Gastrocnemius medialis (tissue), 4 donors: Measurements from ENCODE around the gene CCDC85C. TPM values are rescaled to one million over a fixed set of nuclear protein-coding genes. Genes with fewer than 3 reads are reported as not detected.

ENCODE experiments used
- ATAC-seq, 2 donors: fragments of 150-250 bp; one replicate each; pipeline ENCODE4 v1.9.1; 2016
- DNase-seq, 2 donors: peaks; one replicate each; pipeline ENCODE4 v3.0.0-alpha.2; 2019
- H3K27ac ChIP-seq, 4 donors: fragments of 200-600 bp; sonication (generic); 1 replicate in 1 of 4; 2 replicates in 3 of 4; pipeline ENCODE4 v1.5.1; 2016 to 2018; ENCODE audit warnings: mild to moderate bottlenecking in 2 of 4, moderate library complexity in 1 of 4
- H3K27me3 ChIP-seq, 3 donors: fragments of 200-600 bp; sonication (generic) in 2 of 3; 1 replicate in 1 of 3; 2 replicates in 2 of 3; pipeline versions ENCODE4 v1.5.1 to v1.6.0; 2016 to 2019; ENCODE audit warnings: mild to moderate bottlenecking in 1 of 3, moderate library complexity in 1 of 3
- H3K36me3 ChIP-seq, 2 donors: fragments of 200-600 bp; sonication (generic) in 1 of 2; one replicate each; pipeline ENCODE4 v1.5.1; 2017 to 2018
- H3K4me1 ChIP-seq, 2 donors: fragments of 200-600 bp; sonication (generic) in 1 of 2; one replicate each; pipeline ENCODE4 v1.5.1; 2016 to 2017; ENCODE audit warnings: mild to moderate bottlenecking in 2 of 2
- H3K4me3 ChIP-seq, 4 donors: fragments of 200-600 bp; sonication (generic) in 3 of 4; 1 replicate in 1 of 4; 2 replicates in 3 of 4; pipeline ENCODE4 v1.5.1; 2016 to 2019; ENCODE audit warnings: mild to moderate bottlenecking in 2 of 4
- H3K9me3 ChIP-seq, 3 donors: fragments of 200-600 bp; sonication (generic) in 2 of 3; 1 replicate in 1 of 3; 2 replicates in 2 of 3; pipeline ENCODE4 v1.5.1; 2016 to 2019
- CTCF ChIP-seq, 5 experiments: fragments of 450-650 bp in 3 of 5; fragments of 200-600 bp in 2 of 5; sonication (generic) in 2 of 5; IDR thresholded peaks in 4 of 5; conservative IDR thresholded peaks in 1 of 5; 1 replicate in 4 of 5; 2 replicates in 1 of 5; pipeline ENCODE4 v1.5.1; 2016 to 2019; ENCODE audit warnings: antibody characterized with exemption in 5 of 5, mild to moderate bottlenecking in 3 of 5, moderate library complexity in 3 of 5
- POLR2A ChIP-seq, 2 donors: fragments of 450-650 bp; IDR thresholded peaks; one replicate each; pipeline ENCODE4 v1.6.1; 2017; ENCODE audit warnings: antibody characterized with exemption in 2 of 2, mild to moderate bottlenecking in 2 of 2, moderate library complexity in 2 of 2
- in situ Hi-C, 4 donors: fragments of 200-750 bp; cut with MboI; loops; one replicate each; pipeline versions ENCODE4 v1.15.0 to v1.8.0; 2017; ENCODE audit warnings: low sequenced_read_pairs in 4 of 4
- intact Hi-C: fragments of 100-400 bp; cut with DNase I; formaldehyde crosslinking; loops from one replicate; pipeline ENCODE4 v1.15.1; 2023; ENCODE audit warnings: low total_unique reads
- total RNA-seq, 4 donors: library from RNA; depleted of rRNA; stranded (reverse); fragments of >200 nt; gene quantifications; one replicate each; pipeline versions ENCODE4 v1.1.0 to v1.2.3, GENCODE V29; 2016

Gene CCDC85C
- total RNA-seq, 4 donors from 2014 or later = 7.9 to 32.8 (median 15.4) TPM

DNA sequence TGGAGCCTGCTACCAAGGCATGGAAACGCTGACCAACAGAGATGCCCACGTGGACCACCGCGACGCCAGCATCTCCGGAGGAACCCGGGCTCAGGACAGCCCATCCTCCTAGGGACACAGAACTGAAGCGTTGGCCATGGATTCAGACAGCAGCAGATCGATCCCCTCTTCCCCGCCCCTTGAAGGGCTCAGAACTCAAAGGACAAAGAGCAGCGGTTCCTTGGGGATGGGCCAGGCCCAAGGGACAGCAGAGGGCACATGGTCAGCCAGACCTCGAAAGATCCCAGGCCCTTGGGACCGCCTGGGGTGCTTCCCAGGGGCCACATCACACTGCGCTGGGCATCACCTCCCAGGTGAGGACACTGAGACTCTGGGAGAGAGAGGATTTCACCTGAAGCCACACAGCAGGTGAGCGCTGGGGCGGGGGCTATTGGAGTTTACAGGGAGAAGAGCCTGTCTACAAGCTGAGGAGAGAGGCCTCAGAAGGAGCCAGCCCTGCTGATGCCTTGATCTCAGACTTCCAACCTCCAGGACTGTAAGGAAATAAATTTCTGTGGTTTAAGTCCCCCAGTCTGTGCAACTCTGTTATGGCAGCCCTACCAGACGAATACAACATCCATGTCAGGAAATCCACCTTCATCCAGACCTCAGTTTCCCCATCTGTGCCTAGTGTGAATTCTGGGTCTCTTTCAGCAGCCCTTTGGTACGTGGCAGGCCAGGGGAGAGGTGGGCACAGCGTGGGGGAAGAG lies 73.4 kb downstream of the CCDC85C start:
- H3K27ac ChIP-seq = no peak overlapping the region
- in situ Hi-C loops = no loop called here
- H3K36me3 ChIP-seq = no peaks in the 10 kb centered on the region
- H3K9me3 ChIP-seq = no peaks in the 10 kb centered on the region
- intact Hi-C loops = no loop called here
- TF ChIP-seq POLR2A (IDR thresholded peaks at IDR 0.05) (no peak), CTCF (IDR thresholded peaks at IDR 0.05 in 4 of 5, conservative IDR thresholded peaks at IDR 0.05 in 1 of 5) (no peak)
- no peak for ATAC-seq
- no peak for DNase-seq
- no peaks in the 10 kb centered on the region for H3K4me1 ChIP-seq
- no peaks in the 10 kb centered on the region for H3K27me3 ChIP-seq
- no peak overlapping the region for H3K4me3 ChIP-seq

DNA sequence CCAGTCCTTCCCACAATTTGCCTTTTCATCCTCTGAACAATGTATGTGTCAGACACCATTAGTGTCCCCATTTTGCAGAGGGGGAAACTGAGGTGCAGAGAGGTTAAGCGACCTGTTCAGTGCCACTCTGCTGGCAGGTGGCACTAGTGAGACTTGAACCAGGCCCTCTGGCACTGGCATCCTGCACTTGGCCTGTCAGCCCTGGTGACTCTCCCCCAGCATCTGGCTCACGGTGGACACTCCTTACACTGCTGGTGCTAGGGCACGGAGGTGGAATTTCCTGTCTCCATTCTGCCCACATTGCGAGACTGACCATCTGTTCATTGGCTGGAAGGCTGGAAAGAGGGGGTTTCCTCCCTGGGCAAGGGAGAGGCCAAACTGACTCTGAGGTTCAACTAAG lies 74.1 kb downstream of the CCDC85C start:
- no peak for TF ChIP-seq POLR2A (IDR thresholded peaks at IDR 0.05)
- TF ChIP-seq CTCF (IDR thresholded peaks at IDR 0.05 in 4 of 5, conservative IDR thresholded peaks at IDR 0.05 in 1 of 5) = no peak
- no peaks in the 10 kb centered on the region for H3K9me3 ChIP-seq
- DNase-seq = no peak
- intact Hi-C loops = no loop called here
- ATAC-seq = no peak
- H3K27me3 ChIP-seq = no peaks in the 10 kb centered on the region
- H3K4me3 ChIP-seq = no peak overlapping the region
- H3K27ac ChIP-seq = no peak overlapping the region
- in situ Hi-C loops = loop anchor here in 3 of 4 donors (10.0 kb wide), 2 partner anchors 95 to 105 kb away; no protein-coding TSS in a partner anchor
- no peaks in the 10 kb centered on the region for H3K36me3 ChIP-seq
- H3K4me1 ChIP-seq = no peaks in the 10 kb centered on the region

DNA sequence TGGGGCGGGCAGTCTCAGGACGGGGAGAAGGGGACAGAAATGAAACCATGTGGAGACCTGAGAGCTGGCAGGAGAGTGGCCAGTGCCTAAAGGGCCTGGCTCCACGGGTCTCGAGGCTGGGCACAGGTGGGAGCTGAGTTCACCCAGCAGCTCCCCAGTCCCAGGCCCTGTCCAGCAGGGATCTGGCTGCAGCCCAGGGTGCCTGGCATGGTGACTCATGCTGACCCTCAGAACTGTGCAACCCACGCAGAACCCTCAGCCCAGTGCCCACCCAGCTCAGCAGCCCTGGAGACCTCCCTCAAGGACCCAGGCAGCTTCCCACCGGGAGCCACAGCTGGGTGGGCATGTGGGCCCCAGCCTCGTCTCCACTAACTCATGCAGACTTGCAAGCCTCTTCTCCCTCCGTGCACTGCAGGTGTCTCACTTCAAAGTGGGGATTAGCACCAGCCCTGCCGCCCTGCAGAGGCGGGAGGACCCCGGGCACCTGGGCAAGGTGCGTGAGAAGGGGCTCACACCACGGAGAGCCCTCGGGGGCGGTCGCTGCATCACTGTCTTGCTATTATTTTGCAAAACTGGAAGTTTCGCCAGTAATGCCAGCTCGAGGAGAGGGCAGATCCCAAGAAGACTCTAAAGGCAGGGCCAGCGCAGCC lies 76.5 kb downstream of the CCDC85C start:
- Histone ChIP-seq H3K9me3 (no peaks in the 10 kb centered on the region), H3K36me3 (no peaks in the 10 kb centered on the region), H3K4me3 (no peak overlapping the region), H3K4me1 (no peaks in the 10 kb centered on the region), H3K27ac (no peak overlapping the region), H3K27me3 (no peaks in the 10 kb centered on the region)
- no peak for TF ChIP-seq POLR2A (IDR thresholded peaks at IDR 0.05)
- TF ChIP-seq CTCF (IDR thresholded peaks at IDR 0.05 in 4 of 5, conservative IDR thresholded peaks at IDR 0.05 in 1 of 5) = no peak
- intact Hi-C loops (no loop called here), in situ Hi-C loops (loop anchor here in 3 of 4 donors (10.0 kb wide), 2 partner anchors 97 to 107 kb away; no protein-coding TSS in a partner anchor)
- no peak for DNase-seq
- no peak for ATAC-seq

DNA sequence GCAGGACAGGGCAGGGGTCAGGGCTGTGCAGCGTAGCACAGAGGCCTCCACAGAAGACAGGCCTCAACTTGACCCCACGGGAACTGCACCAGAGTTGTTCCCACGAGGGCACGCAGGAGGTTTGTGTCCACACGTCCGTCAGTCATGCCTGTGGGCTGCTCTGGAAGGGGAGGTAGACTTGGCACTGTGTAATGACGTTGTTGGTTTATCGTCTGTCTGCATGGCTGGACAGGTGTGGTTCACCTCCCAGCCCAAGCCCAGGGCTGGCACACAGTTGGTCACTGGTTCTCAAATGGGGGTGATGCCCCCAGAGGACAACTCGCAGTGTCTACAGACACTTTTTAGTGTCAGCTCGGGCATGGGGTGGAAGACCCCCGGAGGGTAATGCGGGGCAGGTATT lies 77.0 kb downstream of the CCDC85C start:
- Histone ChIP-seq H3K36me3 (no peaks in the 10 kb centered on the region), H3K9me3 (no peaks in the 10 kb centered on the region), H3K27ac (peak overlapping the region in 1 of 4 donors; percentile 46), H3K27me3 (no peaks in the 10 kb centered on the region), H3K4me3 (no peak overlapping the region), H3K4me1 (no peaks in the 10 kb centered on the region)
- no peak for ATAC-seq
- TF ChIP-seq POLR2A (IDR thresholded peaks at IDR 0.05) (no peak), CTCF (IDR thresholded peaks at IDR 0.05 in 4 of 5, conservative IDR thresholded peaks at IDR 0.05 in 1 of 5) (no peak)
- in situ Hi-C loops (loop anchor here in 3 of 4 donors (10.0 kb wide), 2 partner anchors 98 to 108 kb away; no protein-coding TSS in a partner anchor), intact Hi-C loops (no loop called here)
- DNase-seq = no peak
